Gastrocnemius medialis (tissue), 4 donors: ENCODE data around the gene EIF3J. TPM values are rescaled to one million over a fixed set of nuclear protein-coding genes. Genes with fewer than 3 reads are reported as not detected.

Source experiments
- ATAC-seq, 2 donors: fragments of 150-250 bp; one replicate each; pipeline ENCODE4 v1.9.1; 2016
- DNase-seq, 2 donors: peaks; one replicate each; pipeline ENCODE4 v3.0.0-alpha.2; 2019
- H3K27ac ChIP-seq, 4 donors: fragments of 200-600 bp; sonication (generic); 1 replicate in 1 of 4; 2 replicates in 3 of 4; pipeline ENCODE4 v1.5.1; 2016 to 2018; ENCODE audit warnings: mild to moderate bottlenecking in 2 of 4, moderate library complexity in 1 of 4
- H3K27me3 ChIP-seq, 3 donors: fragments of 200-600 bp; sonication (generic) in 2 of 3; 1 replicate in 1 of 3; 2 replicates in 2 of 3; pipeline versions ENCODE4 v1.5.1 to v1.6.0; 2016 to 2019; ENCODE audit warnings: mild to moderate bottlenecking in 1 of 3, moderate library complexity in 1 of 3
- H3K36me3 ChIP-seq, 2 donors: fragments of 200-600 bp; sonication (generic) in 1 of 2; one replicate each; pipeline ENCODE4 v1.5.1; 2017 to 2018
- H3K4me1 ChIP-seq, 2 donors: fragments of 200-600 bp; sonication (generic) in 1 of 2; one replicate each; pipeline ENCODE4 v1.5.1; 2016 to 2017; ENCODE audit warnings: mild to moderate bottlenecking in 2 of 2
- H3K4me3 ChIP-seq, 4 donors: fragments of 200-600 bp; sonication (generic) in 3 of 4; 1 replicate in 1 of 4; 2 replicates in 3 of 4; pipeline ENCODE4 v1.5.1; 2016 to 2019; ENCODE audit warnings: mild to moderate bottlenecking in 2 of 4
- H3K9me3 ChIP-seq, 3 donors: fragments of 200-600 bp; sonication (generic) in 2 of 3; 1 replicate in 1 of 3; 2 replicates in 2 of 3; pipeline ENCODE4 v1.5.1; 2016 to 2019
- CTCF ChIP-seq, 5 experiments: fragments of 450-650 bp in 3 of 5; fragments of 200-600 bp in 2 of 5; sonication (generic) in 2 of 5; IDR thresholded peaks in 4 of 5; conservative IDR thresholded peaks in 1 of 5; 1 replicate in 4 of 5; 2 replicates in 1 of 5; pipeline ENCODE4 v1.5.1; 2016 to 2019; ENCODE audit warnings: antibody characterized with exemption in 5 of 5, mild to moderate bottlenecking in 3 of 5, moderate library complexity in 3 of 5
- POLR2A ChIP-seq, 2 donors: fragments of 450-650 bp; IDR thresholded peaks; one replicate each; pipeline ENCODE4 v1.6.1; 2017; ENCODE audit warnings: antibody characterized with exemption in 2 of 2, mild to moderate bottlenecking in 2 of 2, moderate library complexity in 2 of 2
- in situ Hi-C, 4 donors: fragments of 200-750 bp; cut with MboI; loops; one replicate each; pipeline versions ENCODE4 v1.15.0 to v1.8.0; 2017; ENCODE audit warnings: low sequenced_read_pairs in 4 of 4
- intact Hi-C: fragments of 100-400 bp; cut with DNase I; formaldehyde crosslinking; loops from one replicate; pipeline ENCODE4 v1.15.1; 2023; ENCODE audit warnings: low total_unique reads
- total RNA-seq, 4 donors: library from RNA; depleted of rRNA; stranded (reverse); fragments of >200 nt; gene quantifications; one replicate each; pipeline versions ENCODE4 v1.1.0 to v1.2.3, GENCODE V29; 2016

The EIF3J gene
- total RNA-seq, 4 donors from 2014 or later: 79.2 to 122 (median 103) TPM

GRCh38 chr15:44492672-44493071 lies 44.3 kb upstream of the EIF3J start:
- DNase-seq: no peak
- intact Hi-C loops (no loop called here), in situ Hi-C loops (no loop called here)
- Histone ChIP-seq H3K9me3 (no peaks in the 10 kb centered on the region), H3K36me3 (peaks cover 0 to 43% of the 10 kb centered on the region in 2 donors), H3K4me3 (no peak overlapping the region), H3K4me1 (peaks cover 0 to 8% of the 10 kb centered on the region in 2 donors), H3K27ac (no peak overlapping the region), H3K27me3 (no peaks in the 10 kb centered on the region)
- TF ChIP-seq POLR2A (IDR thresholded peaks at IDR 0.05) (no peak), CTCF (IDR thresholded peaks at IDR 0.05 in 4 of 5, conservative IDR thresholded peaks at IDR 0.05 in 1 of 5) (no peak)
- ATAC-seq: no peak

- no peak for ATAC-seq
- H3K4me3 ChIP-seq: no peak overlapping the region
- H3K27me3 ChIP-seq: no peaks in the 10 kb centered on the region
- in situ Hi-C loops: no loop called here
- H3K4me1 ChIP-seq: no peaks in the 10 kb centered on the region
- no peak for TF ChIP-seq CTCF (IDR thresholded peaks at IDR 0.05 in 4 of 5, conservative IDR thresholded peaks at IDR 0.05 in 1 of 5)
- TF ChIP-seq POLR2A (IDR thresholded peaks at IDR 0.05): no peak
- DNase-seq: no peak
- peaks cover 0 to 50% of the 10 kb centered on the region in 2 donors for H3K36me3 ChIP-seq
- intact Hi-C loops: no loop called here
- H3K27ac ChIP-seq: no peak overlapping the region
- H3K9me3 ChIP-seq: no peaks in the 10 kb centered on the region
Measured at GRCh38 chr15:44495562-44495961, 41.4 kb upstream of the EIF3J start.

GRCh38 chr15:44500555-44500954 lies 36.4 kb upstream of the EIF3J start:
- in situ Hi-C loops (loop anchor here in 2 of 4 donors (25.0 kb wide), 1 partner anchor 213 kb away; the partner anchor contains the start of gene GOLM2 (in 2 of the 2)), intact Hi-C loops (loop anchor here (2.0 to 10.0 kb wide), 2 partner anchors 74 to 216 kb away; partner anchors contain the start of genes CTDSPL2 and GOLM2)
- Histone ChIP-seq H3K27ac (no peak overlapping the region), H3K36me3 (peaks cover 0 to 31% of the 10 kb centered on the region in 2 donors), H3K9me3 (no peaks in the 10 kb centered on the region), H3K27me3 (no peaks in the 10 kb centered on the region), H3K4me3 (no peak overlapping the region), H3K4me1 (no peaks in the 10 kb centered on the region)
- no peak for TF ChIP-seq POLR2A (IDR thresholded peaks at IDR 0.05)
- TF ChIP-seq CTCF (IDR thresholded peaks at IDR 0.05 in 4 of 5, conservative IDR thresholded peaks at IDR 0.05 in 1 of 5): no peak
- DNase-seq: no peak
- ATAC-seq: no peak

- H3K36me3 ChIP-seq: peaks cover 0 to 22% of the 10 kb centered on the region in 2 donors
- no peaks in the 10 kb centered on the region for H3K4me1 ChIP-seq
- intact Hi-C loops (loop anchor here (2.0 to 10.0 kb wide), 2 partner anchors 75 to 217 kb away; partner anchors contain the start of genes CTDSPL2 and GOLM2), in situ Hi-C loops (loop anchor here in 2 of 4 donors (25.0 kb wide), 1 partner anchor 215 kb away; the partner anchor contains the start of gene GOLM2 (in 2 of the 2))
- H3K4me3 ChIP-seq: no peak overlapping the region
- no peaks in the 10 kb centered on the region for H3K9me3 ChIP-seq
- no peaks in the 10 kb centered on the region for H3K27me3 ChIP-seq
- TF ChIP-seq CTCF (IDR thresholded peaks at IDR 0.05 in 4 of 5, conservative IDR thresholded peaks at IDR 0.05 in 1 of 5) (peak; percentile 32 to 66 (median 52)), POLR2A (IDR thresholded peaks at IDR 0.05) (no peak)
- DNase-seq (no peak), ATAC-seq (peak in 1 of 2 donors; percentile 71)
- H3K27ac ChIP-seq: no peak overlapping the region
Measured at GRCh38 chr15:44501768-44502366, 35.1 kb upstream of the EIF3J start.
